Esophagus muscularis mucosa (tissue), 3 donors: ENCODE measurements around the gene KRT20.

Source experiments
- POLR2A ChIP-seq: fragments of 450-650 bp; IDR thresholded peaks from one replicate; pipeline ENCODE4 v1.6.1; 2017; ENCODE audit warnings: antibody characterized with exemption, moderate library complexity, mild to moderate bottlenecking, low read depth
- POLR2AphosphoS5 ChIP-seq, 2 donors: sonication (generic); formaldehyde crosslinking; IDR thresholded peaks; one replicate each; pipeline ENCODE4 v1.6.1; 2017; ENCODE audit warnings: antibody characterized with exemption in 2 of 2
- TF ChIP-seq, protein P1 (sequence below), 3 experiments: fragments of 200-600 bp in 2 of 3; fragments of 450-650 bp in 1 of 3; sonication (generic) in 2 of 3; IDR thresholded peaks; one replicate each; pipeline ENCODE4 v1.5.1; 2017 to 2019; ENCODE audit warnings: antibody characterized with exemption in 3 of 3, mild to moderate bottlenecking in 2 of 3, moderate library complexity in 1 of 3

DNA sequence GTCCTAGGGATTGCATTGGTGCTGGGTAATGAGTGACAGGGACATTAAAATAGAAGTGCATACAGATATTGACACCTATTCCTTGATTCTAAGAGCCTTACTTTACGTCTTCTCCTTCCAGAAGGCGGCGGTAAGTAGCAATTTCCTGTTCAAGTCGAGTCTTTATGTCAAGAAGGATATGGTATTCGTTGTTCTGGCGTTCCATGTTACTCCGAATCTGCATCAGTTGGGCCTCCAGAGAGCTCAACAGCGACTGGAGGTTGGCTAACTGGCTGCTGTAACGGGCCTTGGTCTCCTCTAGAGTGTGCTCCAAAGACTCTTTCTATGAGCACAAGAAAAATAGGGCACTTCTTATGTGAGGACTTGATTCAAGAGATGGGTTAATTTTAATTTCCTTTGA, 7.0 kb downstream of the KRT20 start:
- TF ChIP-seq, protein P1, sequence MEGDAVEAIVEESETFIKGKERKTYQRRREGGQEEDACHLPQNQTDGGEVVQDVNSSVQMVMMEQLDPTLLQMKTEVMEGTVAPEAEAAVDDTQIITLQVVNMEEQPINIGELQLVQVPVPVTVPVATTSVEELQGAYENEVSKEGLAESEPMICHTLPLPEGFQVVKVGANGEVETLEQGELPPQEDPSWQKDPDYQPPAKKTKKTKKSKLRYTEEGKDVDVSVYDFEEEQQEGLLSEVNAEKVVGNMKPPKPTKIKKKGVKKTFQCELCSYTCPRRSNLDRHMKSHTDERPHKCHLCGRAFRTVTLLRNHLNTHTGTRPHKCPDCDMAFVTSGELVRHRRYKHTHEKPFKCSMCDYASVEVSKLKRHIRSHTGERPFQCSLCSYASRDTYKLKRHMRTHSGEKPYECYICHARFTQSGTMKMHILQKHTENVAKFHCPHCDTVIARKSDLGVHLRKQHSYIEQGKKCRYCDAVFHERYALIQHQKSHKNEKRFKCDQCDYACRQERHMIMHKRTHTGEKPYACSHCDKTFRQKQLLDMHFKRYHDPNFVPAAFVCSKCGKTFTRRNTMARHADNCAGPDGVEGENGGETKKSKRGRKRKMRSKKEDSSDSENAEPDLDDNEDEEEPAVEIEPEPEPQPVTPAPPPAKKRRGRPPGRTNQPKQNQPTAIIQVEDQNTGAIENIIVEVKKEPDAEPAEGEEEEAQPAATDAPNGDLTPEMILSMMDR (IDR thresholded peaks at IDR 0.05) = no peak
- TF ChIP-seq POLR2A = no peak
- TF ChIP-seq POLR2AphosphoS5 (IDR thresholded peaks at IDR 0.05) = no peak
